PC-9 (cell line): ENCODE results near the gene MAB21L4.

ENCODE experiments used
- EZH2 ChIP-seq: fragments of 200-600 bp; sonication (generic); IDR thresholded peaks from 2 replicates; pipeline ENCODE4 v1.8.0; 2017; ENCODE audit warnings: antibody characterized with exemption, low read depth
- TF ChIP-seq, protein P1 (sequence below): fragments of 200-600 bp; sonication (generic); conservative IDR thresholded peaks from 2 replicates; pipeline ENCODE4 v1.6.1; 2017; ENCODE audit warnings: mixed run types, antibody characterized with exemption, mild to moderate bottlenecking, moderate library complexity

DNA sequence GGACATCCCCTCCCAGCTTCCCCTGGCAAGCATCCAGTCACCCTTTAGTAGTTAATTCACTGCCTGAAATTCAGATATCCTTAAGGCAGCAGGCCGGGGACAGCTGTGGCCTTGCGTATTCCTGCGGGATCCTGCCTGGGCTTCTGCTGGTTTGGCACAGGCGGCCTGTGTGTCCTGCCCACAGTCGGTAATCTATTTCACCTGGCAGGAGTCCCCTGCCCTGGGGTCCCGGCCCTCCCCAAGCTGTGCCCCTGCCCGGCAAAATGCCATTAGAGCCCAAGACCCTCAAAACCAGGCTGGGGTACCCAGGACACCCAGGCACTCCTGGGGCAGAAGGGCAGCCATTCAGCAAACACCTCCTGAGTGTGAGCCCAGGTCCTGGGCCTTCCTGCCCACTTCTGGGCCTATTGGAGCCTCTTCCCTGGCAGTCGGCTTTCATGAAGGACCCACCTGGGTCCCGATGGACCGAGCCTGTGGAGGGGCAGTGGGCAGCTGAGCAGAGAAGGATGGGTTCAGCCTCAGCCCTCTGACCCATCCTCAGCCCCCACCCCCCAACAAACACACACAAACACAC is 21.8 kb upstream of the MAB21L4 start:
- TF ChIP-seq, protein P1, sequence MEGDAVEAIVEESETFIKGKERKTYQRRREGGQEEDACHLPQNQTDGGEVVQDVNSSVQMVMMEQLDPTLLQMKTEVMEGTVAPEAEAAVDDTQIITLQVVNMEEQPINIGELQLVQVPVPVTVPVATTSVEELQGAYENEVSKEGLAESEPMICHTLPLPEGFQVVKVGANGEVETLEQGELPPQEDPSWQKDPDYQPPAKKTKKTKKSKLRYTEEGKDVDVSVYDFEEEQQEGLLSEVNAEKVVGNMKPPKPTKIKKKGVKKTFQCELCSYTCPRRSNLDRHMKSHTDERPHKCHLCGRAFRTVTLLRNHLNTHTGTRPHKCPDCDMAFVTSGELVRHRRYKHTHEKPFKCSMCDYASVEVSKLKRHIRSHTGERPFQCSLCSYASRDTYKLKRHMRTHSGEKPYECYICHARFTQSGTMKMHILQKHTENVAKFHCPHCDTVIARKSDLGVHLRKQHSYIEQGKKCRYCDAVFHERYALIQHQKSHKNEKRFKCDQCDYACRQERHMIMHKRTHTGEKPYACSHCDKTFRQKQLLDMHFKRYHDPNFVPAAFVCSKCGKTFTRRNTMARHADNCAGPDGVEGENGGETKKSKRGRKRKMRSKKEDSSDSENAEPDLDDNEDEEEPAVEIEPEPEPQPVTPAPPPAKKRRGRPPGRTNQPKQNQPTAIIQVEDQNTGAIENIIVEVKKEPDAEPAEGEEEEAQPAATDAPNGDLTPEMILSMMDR, result no peak
- no peak for TF ChIP-seq EZH2
